HG02623 (cell line): ENCODE results near the gene CASP7.
A peak's percentile ranks its signal among the peaks of the same experiment; 100 is the strongest.
"Not testable (repeated sequence)": the region's sequence is repeated elsewhere in the genome, so short reads cannot be mapped to it uniquely, and the experiment has no call there.

Source experiments
- ATAC-seq: cut with Tn5 transposase; IDR thresholded peaks from one replicate; pipeline ENCODE4 v1.9.1; 2021; ENCODE audit warnings: moderate library complexity; ENCODE audit not compliant: unreplicated experiment

Gene CASP7

GRCh38 chr10:113679463-113680189 is at the start of gene CASP7:
Gene CASP7 (plus strand): TSS chr10:113679912. CDS start chr10:113697494, 17,582 bp downstream.
- peak; percentile 65 for ATAC-seq

- no peak for ATAC-seq
These were observed 48.7 kb upstream of the CASP7 start for GRCh38 chr10:113630929-113631533.

- no peak for ATAC-seq
These were observed 47.9 kb upstream of the CASP7 start for GRCh38 chr10:113631684-113632367.

GRCh38 chr10:113639966-113640365 is 39.7 kb upstream of the CASP7 start:
- ATAC-seq, result no peak

- no peak for ATAC-seq
These were observed 38.0 kb upstream of the CASP7 start for GRCh38 chr10:113641702-113642101.

GRCh38 chr10:113643183-113643582 is 36.5 kb upstream of the CASP7 start:
- no peak for ATAC-seq

- ATAC-seq, result no peak
These were observed 35.3 kb upstream of the CASP7 start for GRCh38 chr10:113644185-113645120.

GRCh38 chr10:113646336-113647201 is 33.1 kb upstream of the CASP7 start:
- no peak for ATAC-seq

GRCh38 chr10:113647812-113648211 is 31.9 kb upstream of the CASP7 start:
- ATAC-seq, result no peak

- no peak for ATAC-seq
These were observed 31.2 kb upstream of the CASP7 start for GRCh38 chr10:113648478-113648877.

GRCh38 chr10:113650172-113650571 is 29.5 kb upstream of the CASP7 start:
- no peak for ATAC-seq

GRCh38 chr10:113651021-113651420 is 28.7 kb upstream of the CASP7 start:
- ATAC-seq, result no peak

- no peak for ATAC-seq
These were observed 27.8 kb upstream of the CASP7 start for GRCh38 chr10:113651898-113652297.

- ATAC-seq, result not testable (repeated sequence)
These were observed 27.3 kb upstream of the CASP7 start for GRCh38 chr10:113652456-113652855.

GRCh38 chr10:113656896-113657295 is 22.8 kb upstream of the CASP7 start:
- no peak for ATAC-seq

- ATAC-seq, result no peak
These were observed 22.2 kb upstream of the CASP7 start for GRCh38 chr10:113657544-113657943.

- ATAC-seq, result no peak
These were observed 18.4 kb upstream of the CASP7 start for GRCh38 chr10:113661332-113661731.

GRCh38 chr10:113663142-113663541 is 16.6 kb upstream of the CASP7 start:
- no peak for ATAC-seq

GRCh38 chr10:113663908-113664307 is 15.8 kb upstream of the CASP7 start, which contains the start of gene NRAP:
Gene NRAP (minus strand): TSS chr10:113664041. CDS start chr10:113663882, 159 bp downstream.
- ATAC-seq, result no peak

GRCh38 chr10:113665352-113665751 is 14.4 kb upstream of the CASP7 start:
- no peak for ATAC-seq
